Stomach (tissue), 9 donors: ENCODE data around the gene TBC1D9B. TPM values are rescaled to one million over a fixed set of nuclear protein-coding genes. Genes with fewer than 3 reads are reported as not detected.

ENCODE experiments used
- DNase-seq, 2 donors: peaks; one replicate each; pipeline versions ENCODE4 v3.0.0 to v3.0.0-alpha.2; 2013 to 2019
- H3K27ac ChIP-seq, 5 donors: fragments of 200-600 bp in 4 of 5; sonication (generic) in 4 of 5; one replicate each; pipeline ENCODE4 v1.5.1; 2013 to 2019; ENCODE audit warnings: mild to moderate bottlenecking in 1 of 5, moderate library complexity in 1 of 5
- H3K27me3 ChIP-seq, 3 donors: fragments of 200-600 bp; sonication (generic); one replicate each; pipeline ENCODE4 v1.5.1; 2017 to 2019; ENCODE audit warnings: mixed run types in 1 of 3
- H3K36me3 ChIP-seq, 4 donors: fragments of 200-600 bp; sonication (generic); 1 replicate in 3 of 4; 2 replicates in 1 of 4; pipeline ENCODE4 v1.5.1; 2016 to 2019
- H3K4me1 ChIP-seq, 4 donors: fragments of 200-600 bp; sonication (generic); one replicate each; pipeline ENCODE4 v1.5.1; 2016 to 2019
- H3K4me3 ChIP-seq, 4 donors: fragments of 200-600 bp; sonication (generic) in 3 of 4; one replicate each; pipeline ENCODE4 v1.5.1; 2016 to 2019; ENCODE audit warnings: mild to moderate bottlenecking in 1 of 4
- H3K9me3 ChIP-seq, 4 donors: fragments of 200-600 bp; sonication (generic); one replicate each; pipeline ENCODE4 v1.5.1; 2016 to 2019
- CTCF ChIP-seq, 7 experiments: fragments of 450-650 bp in 4 of 7; fragments of 200-600 bp in 3 of 7; sonication (generic) in 3 of 7; IDR thresholded peaks; one replicate each; pipeline ENCODE4 v1.5.1; 2016 to 2019; ENCODE audit warnings: antibody characterized with exemption in 7 of 7, control low read depth in 2 of 7, mild to moderate bottlenecking in 1 of 7
- EP300 ChIP-seq: sonication (generic); formaldehyde crosslinking; IDR thresholded peaks from one replicate; pipeline ENCODE4 v1.6.1; 2017; ENCODE audit warnings: antibody characterized with exemption
- POLR2A ChIP-seq, 4 donors: fragments of 450-650 bp; IDR thresholded peaks; one replicate each; pipeline ENCODE4 v1.6.1; 2016; ENCODE audit warnings: antibody characterized with exemption in 4 of 4, control low read depth in 2 of 4, mild to moderate bottlenecking in 1 of 4, moderate library complexity in 1 of 4
- POLR2AphosphoS5 ChIP-seq, 3 donors: sonication (generic); formaldehyde crosslinking; IDR thresholded peaks; one replicate each; pipeline ENCODE4 v1.6.1; 2016; ENCODE audit warnings: antibody characterized with exemption in 3 of 3
- WGBS, 5 donors: extraction: QIAGEN DNeasy Blood & Tissue Kit in 3 of 5; methylation state at CpG; one replicate each; pipeline versions ENCODE4 v1.1.5 to v1.1.7; 2013 to 2018; 5-methylcytosine and 5-hydroxymethylcytosine counted together
- intact Hi-C: fragments of 100-400 bp; cut with DNase I; formaldehyde crosslinking; loops from one replicate; pipeline ENCODE4 v1.15.1; 2023; ENCODE audit warnings: low total_unique reads
- polyA plus RNA-seq, 3 donors: library from polyadenylated mRNA; stranded (reverse); fragments of 200-250 nt; gene quantifications; one replicate each; pipeline ENCODE4 v1.2.3, GENCODE V29; 2013
- total RNA-seq, 5 donors: library from RNA; depleted of rRNA; stranded (reverse); fragments of >200 nt; gene quantifications; one replicate each; pipeline versions ENCODE4 v1.1.0 to v1.2.3, GENCODE V29; 2014 to 2016
- donor health status: healthy with polysubstance abuse.
- donor health status: Bipolar disorder and iron deficiency.
- donor health status: healthy.

Gene TBC1D9B
- total and polyA plus RNA-seq, 8 donors: 29.9 to 260 (median 60.1) TPM

- intact Hi-C loops: loop anchor here (10.0 kb wide), 1 partner anchor 171 kb away; no protein-coding TSS in a partner anchor
- Histone ChIP-seq H3K4me1 (peaks cover 0 to 26% (median 15%) of the 10 kb centered on the region in 4 donors), H3K4me3 (no peak overlapping the region), H3K27me3 (peaks cover 0 to 9% (median 0%) of the 10 kb centered on the region in 3 donors), H3K27ac (no peak overlapping the region), H3K36me3 (no peaks in the 10 kb centered on the region), H3K9me3 (no peaks in the 10 kb centered on the region)
- 51 to 57% (median 53%) methylated on average over 8 of the region's 8 CpGs for WGBS, 5 donors
- DNase-seq: peak in 1 of 2 donors; percentile 60
- TF ChIP-seq POLR2AphosphoS5 (IDR thresholded peaks at IDR 0.05): peak in 1 of 3 donors; percentile 33
- TF ChIP-seq POLR2A (IDR thresholded peaks at IDR 0.05): no peak
Observed at GRCh38 chr5:179914032-179914755, 6.5 kb upstream of the TBC1D9B start.

- WGBS, 5 donors: 87 to 93% (median 91%) methylated on average over 9 of the region's 9 CpGs
Observed at GRCh38 chr5:179913461-179913860, 5.8 kb upstream of the TBC1D9B start.

GRCh38 chr5:179912951-179913350 is 5.3 kb upstream of the TBC1D9B start:
- Histone ChIP-seq H3K9me3 (no peaks in the 10 kb centered on the region), H3K36me3 (no peaks in the 10 kb centered on the region), H3K4me1 (peaks cover 7 to 34% (median 22%) of the 10 kb centered on the region in 4 donors), H3K27me3 (peaks cover 0 to 9% (median 0%) of the 10 kb centered on the region in 3 donors), H3K4me3 (peak overlapping the region in 1 of 4 donors; percentile 16), H3K27ac (peak overlapping the region in 3 of 5 donors; percentile 4 to 22 (median 6))
- intact Hi-C loops: loop anchor here (10.0 kb wide), 1 partner anchor 172 kb away; no protein-coding TSS in a partner anchor
- 32 to 67% (median 39%) methylated on average over 17 to 19 of the region's 19 CpGs for WGBS, 5 donors
- no peak for TF ChIP-seq CTCF (IDR thresholded peaks at IDR 0.05)
- no peak for TF ChIP-seq POLR2A (IDR thresholded peaks at IDR 0.05)
- TF ChIP-seq EP300: no peak
- TF ChIP-seq POLR2AphosphoS5 (IDR thresholded peaks at IDR 0.05): no peak
- peak in 1 of 2 donors; percentile 86 for DNase-seq

More at GRCh38 chr5:179913461-179913860, 5.8 kb upstream of the TBC1D9B start:
- no peak overlapping the region for H3K4me3 ChIP-seq
- H3K27ac ChIP-seq: no peak overlapping the region
- H3K4me1 ChIP-seq: peaks cover 2 to 29% (median 17%) of the 10 kb centered on the region in 4 donors
- H3K36me3 ChIP-seq: no peaks in the 10 kb centered on the region
- H3K9me3 ChIP-seq: no peaks in the 10 kb centered on the region
- TF ChIP-seq POLR2A (IDR thresholded peaks at IDR 0.05) (no peak), CTCF (IDR thresholded peaks at IDR 0.05) (no peak), EP300 (no peak), POLR2AphosphoS5 (IDR thresholded peaks at IDR 0.05) (no peak)
- intact Hi-C loops: loop anchor here (10.0 kb wide), 1 partner anchor 171 kb away; no protein-coding TSS in a partner anchor
- peaks cover 0 to 9% (median 0%) of the 10 kb centered on the region in 3 donors for H3K27me3 ChIP-seq
- no peak for DNase-seq

GRCh38 chr5:179912386-179912785 is 4.7 kb upstream of the TBC1D9B start:
- Histone ChIP-seq H3K4me1 (peaks cover 8 to 35% (median 22%) of the 10 kb centered on the region in 4 donors), H3K27me3 (peaks cover 0 to 9% (median 0%) of the 10 kb centered on the region in 3 donors), H3K4me3 (no peak overlapping the region), H3K36me3 (no peaks in the 10 kb centered on the region), H3K9me3 (no peaks in the 10 kb centered on the region), H3K27ac (peak overlapping the region in 2 of 5 donors; percentile 6 to 22)
- DNase-seq: peak in 1 of 2 donors; percentile 53
- WGBS, 5 donors: 25 to 60% (median 53%) methylated on average over 7 of the region's 7 CpGs
- TF ChIP-seq POLR2A (IDR thresholded peaks at IDR 0.05) (no peak), POLR2AphosphoS5 (IDR thresholded peaks at IDR 0.05) (no peak), EP300 (no peak), CTCF (IDR thresholded peaks at IDR 0.05) (no peak)
- intact Hi-C loops: loop anchor here (10.0 kb wide), 1 partner anchor 172 kb away; no protein-coding TSS in a partner anchor
